Testis (tissue), 2 donors: Measurements from ENCODE around the gene GUCY2C.

Source experiments
- CTCF ChIP-seq, 3 experiments: fragments of 450-650 bp in 2 of 3; fragments of 200-600 bp in 1 of 3; sonication (generic) in 1 of 3; IDR thresholded peaks; one replicate each; pipeline ENCODE4 v1.5.1; 2016 to 2019; ENCODE audit warnings: antibody characterized with exemption in 3 of 3, mild to moderate bottlenecking in 2 of 3, moderate library complexity in 1 of 3
- POLR2A ChIP-seq: fragments of 450-650 bp; IDR thresholded peaks from one replicate; pipeline ENCODE4 v1.6.1; 2017; ENCODE audit warnings: antibody characterized with exemption, mild to moderate bottlenecking, moderate library complexity

DNA sequence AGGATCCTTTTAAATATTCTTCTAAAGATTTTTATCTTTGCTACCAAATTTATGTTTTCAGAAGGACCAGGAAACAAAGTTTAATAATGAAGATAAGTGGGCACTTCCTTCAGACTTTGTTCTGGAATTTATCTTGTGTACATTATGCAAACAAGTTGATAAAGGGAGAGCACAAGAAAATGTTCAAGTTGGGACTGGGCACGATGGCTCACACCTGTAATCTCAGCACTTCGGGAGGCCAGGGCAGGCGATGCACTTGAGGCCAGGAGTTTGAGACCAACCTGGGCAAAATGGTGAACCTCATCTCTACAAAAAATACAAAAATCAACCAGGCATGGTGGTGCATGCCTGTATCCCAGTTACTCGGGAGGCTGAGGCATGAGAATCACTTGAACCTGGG lies 133.4 kb downstream of the GUCY2C start:
- no peak for TF ChIP-seq CTCF (IDR thresholded peaks at IDR 0.05)
- no peak for TF ChIP-seq POLR2A
